ENCODE measurements around the gene SLC32A1. TPM values are rescaled to one million over a fixed set of nuclear protein-coding genes. Genes with fewer than 3 reads are reported as not detected.

SLC32A1 gene
- total and polyA plus RNA-seq, 2 of the 13 experiments (the other 11 are each of a cell fraction or from before 2014, with no cell fraction given) = not detected

DNA sequence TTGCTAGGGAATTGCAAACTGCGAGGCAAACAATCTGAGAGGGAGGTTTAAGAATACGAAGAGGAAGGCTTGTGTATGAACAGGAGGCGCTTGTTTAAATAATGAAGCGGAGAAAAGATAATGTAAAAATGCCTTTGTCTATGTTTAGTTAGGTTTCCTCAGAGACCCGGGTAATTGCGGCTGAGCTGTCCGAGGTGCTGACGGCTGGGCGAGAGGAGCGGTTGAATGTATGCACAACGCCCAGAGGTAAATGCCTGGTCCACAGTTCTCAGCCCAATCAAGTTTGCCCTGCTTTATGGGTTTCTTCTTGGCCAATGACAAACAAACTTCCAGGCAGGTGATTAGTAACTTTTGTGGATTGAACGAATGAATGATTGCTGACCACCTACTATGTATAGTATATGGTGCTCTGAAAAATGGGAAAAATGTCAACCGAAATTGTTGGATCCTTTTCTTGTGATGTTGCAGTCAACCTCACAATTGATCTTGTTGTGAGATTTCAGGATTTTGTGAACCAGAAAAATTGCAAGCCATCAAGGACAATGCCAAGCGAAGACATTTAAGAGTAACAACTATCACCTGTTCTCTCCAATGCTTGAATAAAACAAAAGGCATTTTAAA lies 38.3 kb upstream of the SLC32A1 start (continued):
- TF ChIP-seq ZNF569 (CRISPR knock-in tag; IDR thresholded peaks at IDR 0.05; ENCODE audit: borderline replicate concordance) (no peak), TCF12 (IDR thresholded peaks at IDR 0.05) (no peak), TCF12 (CRISPR knock-in tag; IDR thresholded peaks at IDR 0.05) (peak; percentile 74; the same call in 1 of the 2 replicates), SALL1 (CRISPR knock-in tag; IDR thresholded peaks at IDR 0.05) (peak; percentile 98), ZFYVE20 (CRISPR knock-in tag; IDR thresholded peaks at IDR 0.05; ENCODE audit: borderline replicate concordance, low read depth) (peak; percentile 96; the same call in 1 of the 2 replicates), FOXJ3 (CRISPR knock-in tag; IDR thresholded peaks at IDR 0.05; ENCODE audit: borderline replicate concordance) (no peak), SOX5 (CRISPR knock-in tag; IDR thresholded peaks at IDR 0.05; ENCODE audit: borderline replicate concordance) (peak; percentile 77), KAT8 (CRISPR knock-in tag; IDR thresholded peaks at IDR 0.05) (peak; percentile 87), NFATC3 (CRISPR knock-in tag; IDR thresholded peaks at IDR 0.05) (no peak), DNMT1 (CRISPR knock-in tag; IDR thresholded peaks at IDR 0.05) (no peak), ZSCAN9 (CRISPR knock-in tag; IDR thresholded peaks at IDR 0.05; ENCODE audit: borderline replicate concordance) (peak; percentile 100), SMAD9 (CRISPR knock-in tag; IDR thresholded peaks at IDR 0.05) (peak; percentile 82; the same call in 1 of the 2 replicates)
- TF ChIP-seq, protein P1, sequence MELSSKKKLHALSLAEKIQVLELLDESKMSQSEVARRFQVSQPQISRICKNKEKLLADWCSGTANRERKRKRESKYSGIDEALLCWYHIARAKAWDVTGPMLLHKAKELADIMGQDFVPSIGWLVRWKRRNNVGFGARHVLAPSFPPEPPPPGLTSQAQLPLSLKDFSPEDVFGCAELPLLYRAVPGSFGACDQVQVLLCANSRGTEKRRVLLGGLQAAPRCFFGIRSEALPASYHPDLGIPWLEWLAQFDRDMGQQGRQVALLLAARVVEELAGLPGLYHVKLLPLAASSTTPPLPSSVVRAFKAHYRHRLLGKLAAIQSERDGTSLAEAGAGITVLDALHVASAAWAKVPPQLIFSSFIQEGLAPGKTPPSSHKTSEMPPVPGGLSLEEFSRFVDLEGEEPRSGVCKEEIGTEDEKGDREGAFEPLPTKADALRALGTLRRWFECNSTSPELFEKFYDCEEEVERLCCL (CRISPR knock-in tag; IDR thresholded peaks at IDR 0.05; ENCODE audit: borderline replicate concordance) = peak; percentile 95; the same call in 1 of the 2 replicates
- TF ChIP-seq, protein P2, sequence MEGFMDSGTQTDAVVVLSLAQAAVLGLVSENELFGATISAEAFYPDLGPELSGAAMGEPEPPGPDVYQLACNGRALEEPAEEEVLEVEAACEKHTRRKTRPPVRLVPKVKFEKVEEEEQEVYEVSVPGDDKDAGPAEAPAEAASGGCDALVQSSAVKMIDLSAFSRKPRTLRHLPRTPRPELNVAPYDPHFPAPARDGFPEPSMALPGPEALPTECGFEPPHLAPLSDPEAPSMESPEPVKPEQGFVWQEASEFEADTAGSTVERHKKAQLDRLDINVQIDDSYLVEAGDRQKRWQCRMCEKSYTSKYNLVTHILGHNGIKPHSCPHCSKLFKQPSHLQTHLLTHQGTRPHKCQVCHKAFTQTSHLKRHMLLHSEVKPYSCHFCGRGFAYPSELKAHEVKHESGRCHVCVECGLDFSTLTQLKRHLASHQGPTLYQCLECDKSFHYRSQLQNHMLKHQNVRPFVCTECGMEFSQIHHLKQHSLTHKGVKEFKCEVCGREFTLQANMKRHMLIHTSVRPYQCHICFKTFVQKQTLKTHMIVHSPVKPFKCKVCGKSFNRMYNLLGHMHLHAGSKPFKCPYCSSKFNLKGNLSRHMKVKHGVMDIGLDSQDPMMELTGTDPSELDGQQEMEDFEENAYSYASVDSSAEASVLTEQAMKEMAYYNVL (CRISPR knock-in tag; IDR thresholded peaks at IDR 0.05; ENCODE audit: borderline replicate concordance) = peak; percentile 66; the same call in 1 of the 2 replicates
- TF ChIP-seq, protein P3, sequence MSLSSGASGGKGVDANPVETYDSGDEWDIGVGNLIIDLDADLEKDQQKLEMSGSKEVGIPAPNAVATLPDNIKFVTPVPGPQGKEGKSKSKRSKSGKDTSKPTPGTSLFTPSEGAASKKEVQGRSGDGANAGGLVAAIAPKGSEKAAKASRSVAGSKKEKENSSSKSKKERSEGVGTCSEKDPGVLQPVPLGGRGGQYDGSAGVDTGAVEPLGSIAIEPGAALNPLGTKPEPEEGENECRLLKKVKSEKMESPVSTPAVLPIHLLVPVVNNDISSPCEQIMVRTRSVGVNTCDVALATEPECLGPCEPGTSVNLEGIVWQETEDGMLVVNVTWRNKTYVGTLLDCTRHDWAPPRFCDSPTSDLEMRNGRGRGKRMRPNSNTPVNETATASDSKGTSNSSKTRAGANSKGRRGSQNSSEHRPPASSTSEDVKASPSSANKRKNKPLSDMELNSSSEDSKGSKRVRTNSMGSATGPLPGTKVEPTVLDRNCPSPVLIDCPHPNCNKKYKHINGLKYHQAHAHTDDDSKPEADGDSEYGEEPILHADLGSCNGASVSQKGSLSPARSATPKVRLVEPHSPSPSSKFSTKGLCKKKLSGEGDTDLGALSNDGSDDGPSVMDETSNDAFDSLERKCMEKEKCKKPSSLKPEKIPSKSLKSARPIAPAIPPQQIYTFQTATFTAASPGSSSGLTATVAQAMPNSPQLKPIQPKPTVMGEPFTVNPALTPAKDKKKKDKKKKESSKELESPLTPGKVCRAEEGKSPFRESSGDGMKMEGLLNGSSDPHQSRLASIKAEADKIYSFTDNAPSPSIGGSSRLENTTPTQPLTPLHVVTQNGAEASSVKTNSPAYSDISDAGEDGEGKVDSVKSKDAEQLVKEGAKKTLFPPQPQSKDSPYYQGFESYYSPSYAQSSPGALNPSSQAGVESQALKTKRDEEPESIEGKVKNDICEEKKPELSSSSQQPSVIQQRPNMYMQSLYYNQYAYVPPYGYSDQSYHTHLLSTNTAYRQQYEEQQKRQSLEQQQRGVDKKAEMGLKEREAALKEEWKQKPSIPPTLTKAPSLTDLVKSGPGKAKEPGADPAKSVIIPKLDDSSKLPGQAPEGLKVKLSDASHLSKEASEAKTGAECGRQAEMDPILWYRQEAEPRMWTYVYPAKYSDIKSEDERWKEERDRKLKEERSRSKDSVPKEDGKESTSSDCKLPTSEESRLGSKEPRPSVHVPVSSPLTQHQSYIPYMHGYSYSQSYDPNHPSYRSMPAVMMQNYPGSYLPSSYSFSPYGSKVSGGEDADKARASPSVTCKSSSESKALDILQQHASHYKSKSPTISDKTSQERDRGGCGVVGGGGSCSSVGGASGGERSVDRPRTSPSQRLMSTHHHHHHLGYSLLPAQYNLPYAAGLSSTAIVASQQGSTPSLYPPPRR (CRISPR knock-in tag; IDR thresholded peaks at IDR 0.05; ENCODE audit: borderline replicate concordance) = 0 out of 2 replicates have a peak, but pooled peaks have one; percentile 37
- TF ChIP-seq, protein P4, sequence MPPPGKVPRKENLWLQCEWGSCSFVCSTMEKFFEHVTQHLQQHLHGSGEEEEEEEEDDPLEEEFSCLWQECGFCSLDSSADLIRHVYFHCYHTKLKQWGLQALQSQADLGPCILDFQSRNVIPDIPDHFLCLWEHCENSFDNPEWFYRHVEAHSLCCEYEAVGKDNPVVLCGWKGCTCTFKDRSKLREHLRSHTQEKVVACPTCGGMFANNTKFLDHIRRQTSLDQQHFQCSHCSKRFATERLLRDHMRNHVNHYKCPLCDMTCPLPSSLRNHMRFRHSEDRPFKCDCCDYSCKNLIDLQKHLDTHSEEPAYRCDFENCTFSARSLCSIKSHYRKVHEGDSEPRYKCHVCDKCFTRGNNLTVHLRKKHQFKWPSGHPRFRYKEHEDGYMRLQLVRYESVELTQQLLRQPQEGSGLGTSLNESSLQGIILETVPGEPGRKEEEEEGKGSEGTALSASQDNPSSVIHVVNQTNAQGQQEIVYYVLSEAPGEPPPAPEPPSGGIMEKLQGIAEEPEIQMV (CRISPR knock-in tag; IDR thresholded peaks at IDR 0.05; ENCODE audit: low read depth) = peak; percentile 79; the same call in 1 of the 2 replicates
- TF ChIP-seq, protein P5, sequence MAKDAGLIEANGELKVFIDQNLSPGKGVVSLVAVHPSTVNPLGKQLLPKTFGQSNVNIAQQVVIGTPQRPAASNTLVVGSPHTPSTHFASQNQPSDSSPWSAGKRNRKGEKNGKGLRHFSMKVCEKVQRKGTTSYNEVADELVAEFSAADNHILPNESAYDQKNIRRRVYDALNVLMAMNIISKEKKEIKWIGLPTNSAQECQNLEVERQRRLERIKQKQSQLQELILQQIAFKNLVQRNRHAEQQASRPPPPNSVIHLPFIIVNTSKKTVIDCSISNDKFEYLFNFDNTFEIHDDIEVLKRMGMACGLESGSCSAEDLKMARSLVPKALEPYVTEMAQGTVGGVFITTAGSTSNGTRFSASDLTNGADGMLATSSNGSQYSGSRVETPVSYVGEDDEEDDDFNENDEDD (CRISPR knock-in tag; IDR thresholded peaks at IDR 0.05; ENCODE audit: borderline replicate concordance) = peak; percentile 23; the same call in 1 of the 2 replicates
